IPS-20b (cell line): ENCODE data around the gene M1AP.

Experiments
- H3K27ac ChIP-seq: one replicate; pipeline ENCODE4 v1.5.1; 2013; ENCODE audit warnings: low read length
- H3K27me3 ChIP-seq: 2 replicates; pipeline ENCODE4 v1.6.1; 2013; ENCODE audit warnings: mild to moderate bottlenecking, low read length, inconsistent platforms; ENCODE audit not compliant: insufficient read depth
- H3K36me3 ChIP-seq: 2 replicates; pipeline ENCODE4 v1.6.1; 2013; ENCODE audit warnings: low read depth, mild to moderate bottlenecking, inconsistent platforms, low read length, moderate library complexity; ENCODE audit not compliant: insufficient read depth
- H3K4me1 ChIP-seq: 2 replicates; pipeline ENCODE4 v1.6.1; 2013; ENCODE audit warnings: mild to moderate bottlenecking, control low read depth, inconsistent platforms, low read length, moderate library complexity; ENCODE audit not compliant: insufficient read depth
- H3K4me3 ChIP-seq: 2 replicates; pipeline ENCODE4 v1.5.1; 2013; ENCODE audit warnings: mild to moderate bottlenecking, low read length, inconsistent platforms
- H3K9ac ChIP-seq: 2 replicates; pipeline ENCODE4 v1.6.1; 2013; ENCODE audit warnings: low read depth, mild to moderate bottlenecking, inconsistent platforms, low read length, moderate library complexity
- H3K9me3 ChIP-seq: 2 replicates; pipeline ENCODE4 v1.6.1; 2013; ENCODE audit warnings: mild to moderate bottlenecking, low read depth, low read length, inconsistent platforms; ENCODE audit not compliant: insufficient read depth

The M1AP gene, protein sequence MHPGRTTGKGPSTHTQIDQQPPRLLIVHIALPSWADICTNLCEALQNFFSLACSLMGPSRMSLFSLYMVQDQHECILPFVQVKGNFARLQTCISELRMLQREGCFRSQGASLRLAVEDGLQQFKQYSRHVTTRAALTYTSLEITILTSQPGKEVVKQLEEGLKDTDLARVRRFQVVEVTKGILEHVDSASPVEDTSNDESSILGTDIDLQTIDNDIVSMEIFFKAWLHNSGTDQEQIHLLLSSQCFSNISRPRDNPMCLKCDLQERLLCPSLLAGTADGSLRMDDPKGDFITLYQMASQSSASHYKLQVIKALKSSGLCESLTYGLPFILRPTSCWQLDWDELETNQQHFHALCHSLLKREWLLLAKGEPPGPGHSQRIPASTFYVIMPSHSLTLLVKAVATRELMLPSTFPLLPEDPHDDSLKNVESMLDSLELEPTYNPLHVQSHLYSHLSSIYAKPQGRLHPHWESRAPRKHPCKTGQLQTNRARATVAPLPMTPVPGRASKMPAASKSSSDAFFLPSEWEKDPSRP

DNA sequence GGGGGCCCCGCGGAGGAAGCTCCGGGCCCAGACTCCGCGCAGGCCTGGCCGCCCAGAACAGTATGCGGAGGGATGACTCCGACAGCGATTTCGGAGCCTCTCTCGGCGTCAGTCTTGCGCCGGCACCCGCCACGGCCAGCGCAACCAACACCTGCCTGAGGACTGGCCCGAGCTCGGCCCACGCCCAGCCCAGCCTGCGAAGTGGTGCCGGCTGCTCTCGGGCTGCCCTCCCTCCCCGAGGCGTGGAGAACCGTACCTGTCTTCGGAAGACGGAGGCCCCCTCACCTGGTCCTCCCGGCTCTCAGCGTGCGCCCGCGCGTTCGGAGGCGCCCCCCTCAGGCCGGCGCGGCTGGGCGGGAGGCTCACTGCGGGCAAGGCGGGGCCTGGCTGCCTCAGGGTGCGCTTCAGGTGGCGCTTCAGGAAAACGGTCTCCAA, at the start of gene M1AP:
M1AP (minus strand) TSS at position 322 of the 435 bp plus-strand sequence. CDS start 8,055 bp downstream, outside the sequence.
- Histone ChIP-seq H3K36me3 (no peaks in the 10 kb centered on the region), H3K4me1 (peaks cover 6% of the 10 kb centered on the region; the same call in 1 of the 2 replicates), H3K9me3 (no peaks in the 10 kb centered on the region), H3K27me3 (peaks cover 24% of the 10 kb centered on the region), H3K27ac (no peak within 1 kb of the TSS), H3K9ac (peak within 1 kb of the TSS; percentile 47; the same call in 1 of the 2 replicates), H3K4me3 (peak within 1 kb of the TSS; percentile 56; the same call in 1 of the 2 replicates)

- H3K4me3 ChIP-seq = no peak overlapping the region
- no peak overlapping the region for H3K9ac ChIP-seq
- H3K27ac ChIP-seq = no peak overlapping the region
- H3K4me1 ChIP-seq = no peaks in the 10 kb centered on the region
- no peaks in the 10 kb centered on the region for H3K27me3 ChIP-seq
- H3K36me3 ChIP-seq = no peaks in the 10 kb centered on the region
- no peaks in the 10 kb centered on the region for H3K9me3 ChIP-seq
These were observed 48.7 kb upstream of the M1AP start for GRCh38 chr2:74696829-74697228.

DNA sequence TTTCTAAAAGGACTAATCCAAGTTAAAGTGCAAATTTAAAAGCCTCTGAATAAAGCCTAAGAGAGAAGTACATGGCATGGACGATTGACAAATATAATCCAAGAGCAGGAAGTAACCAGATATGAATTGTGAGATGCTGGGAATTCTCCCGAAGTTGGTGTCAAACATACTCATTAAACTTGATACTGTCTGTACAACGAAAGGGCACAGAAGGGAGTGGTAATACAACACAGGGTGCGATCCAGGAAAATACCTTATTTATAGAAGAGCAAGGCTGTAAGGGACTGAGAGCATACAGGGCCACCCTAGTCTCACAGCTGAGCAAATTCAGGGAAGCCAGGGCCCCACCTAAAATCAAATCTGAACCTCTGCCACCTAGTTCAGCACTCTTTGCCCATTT, 47.5 kb upstream of the M1AP start:
- no peak overlapping the region for H3K4me3 ChIP-seq
- H3K9ac ChIP-seq = no peak overlapping the region
- no peaks in the 10 kb centered on the region for H3K4me1 ChIP-seq
- H3K27ac ChIP-seq = no peak overlapping the region
- no peaks in the 10 kb centered on the region for H3K27me3 ChIP-seq
- H3K36me3 ChIP-seq = no peaks in the 10 kb centered on the region
- no peaks in the 10 kb centered on the region for H3K9me3 ChIP-seq

DNA sequence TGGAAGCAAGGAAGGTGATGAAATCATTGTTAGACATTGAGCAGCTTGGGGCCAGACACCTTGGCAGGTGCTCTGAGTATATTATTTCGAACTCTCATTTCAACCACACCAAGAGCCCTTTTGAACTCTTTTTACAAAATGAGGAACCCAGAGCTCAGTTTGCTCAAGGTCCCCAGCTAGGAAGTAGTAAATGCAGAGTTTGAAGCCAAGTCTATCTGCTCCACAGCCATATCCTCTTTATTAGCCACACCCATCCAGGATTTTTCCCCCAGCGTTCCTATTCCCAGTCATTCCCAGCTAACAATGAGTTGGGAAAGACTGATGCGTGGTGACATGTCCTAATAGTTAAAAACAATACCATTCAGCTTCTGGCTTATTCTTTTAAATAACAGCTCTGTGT, 46.2 kb upstream of the M1AP start:
- Histone ChIP-seq H3K4me3 (no peak overlapping the region), H3K9ac (no peak overlapping the region), H3K4me1 (no peaks in the 10 kb centered on the region), H3K27me3 (no peaks in the 10 kb centered on the region), H3K36me3 (no peaks in the 10 kb centered on the region), H3K27ac (no peak overlapping the region), H3K9me3 (no peaks in the 10 kb centered on the region)

GRCh38 chr2:74693668-74694067, 45.5 kb upstream of the M1AP start:
- H3K9me3 ChIP-seq = no peaks in the 10 kb centered on the region
- H3K4me1 ChIP-seq = no peaks in the 10 kb centered on the region
- H3K9ac ChIP-seq = no peak overlapping the region
- no peaks in the 10 kb centered on the region for H3K27me3 ChIP-seq
- H3K27ac ChIP-seq = no peak overlapping the region
- H3K4me3 ChIP-seq = no peak overlapping the region
- H3K36me3 ChIP-seq = no peaks in the 10 kb centered on the region

- H3K4me3 ChIP-seq = no peak overlapping the region
- H3K9me3 ChIP-seq = no peaks in the 10 kb centered on the region
- H3K27me3 ChIP-seq = no peaks in the 10 kb centered on the region
- no peaks in the 10 kb centered on the region for H3K4me1 ChIP-seq
- H3K36me3 ChIP-seq = no peaks in the 10 kb centered on the region
- H3K9ac ChIP-seq = no peak overlapping the region
- H3K27ac ChIP-seq = no peak overlapping the region
These were observed 45.1 kb upstream of the M1AP start for GRCh38 chr2:74693213-74693612.

DNA sequence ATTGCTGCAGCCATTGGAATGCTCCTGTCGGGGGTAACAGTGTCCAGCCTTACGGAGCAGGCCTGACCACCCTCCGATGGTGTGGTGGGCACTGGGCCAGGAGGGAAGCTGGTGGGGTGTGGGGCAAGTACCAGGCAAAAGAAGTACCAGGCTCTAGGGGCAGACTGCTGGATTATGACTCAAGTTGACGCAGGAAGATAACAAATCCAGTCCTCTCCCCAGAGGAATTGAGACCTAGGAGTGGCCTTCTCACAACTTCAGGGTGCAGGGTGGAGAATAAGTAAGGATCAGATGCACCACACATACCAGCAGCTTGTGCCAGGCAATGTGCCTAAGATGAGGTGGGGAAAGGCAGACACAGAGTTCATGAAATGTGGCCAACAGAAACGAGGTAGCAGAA, 43.8 kb upstream of the M1AP start:
- H3K9me3 ChIP-seq = no peaks in the 10 kb centered on the region

GRCh38 chr2:74690571-74690970, 42.4 kb upstream of the M1AP start:
- H3K4me3 ChIP-seq = no peak overlapping the region
- no peaks in the 10 kb centered on the region for H3K4me1 ChIP-seq
- no peaks in the 10 kb centered on the region for H3K36me3 ChIP-seq
- H3K9me3 ChIP-seq = no peaks in the 10 kb centered on the region
- H3K27me3 ChIP-seq = no peaks in the 10 kb centered on the region
- no peak overlapping the region for H3K9ac ChIP-seq
- H3K27ac ChIP-seq = no peak overlapping the region

More for the DNA sequence above, 43.8 kb upstream of the M1AP start:
- Histone ChIP-seq H3K4me1 (no peaks in the 10 kb centered on the region), H3K27me3 (no peaks in the 10 kb centered on the region), H3K4me3 (no peak overlapping the region), H3K36me3 (no peaks in the 10 kb centered on the region), H3K9ac (no peak overlapping the region), H3K27ac (no peak overlapping the region)

DNA sequence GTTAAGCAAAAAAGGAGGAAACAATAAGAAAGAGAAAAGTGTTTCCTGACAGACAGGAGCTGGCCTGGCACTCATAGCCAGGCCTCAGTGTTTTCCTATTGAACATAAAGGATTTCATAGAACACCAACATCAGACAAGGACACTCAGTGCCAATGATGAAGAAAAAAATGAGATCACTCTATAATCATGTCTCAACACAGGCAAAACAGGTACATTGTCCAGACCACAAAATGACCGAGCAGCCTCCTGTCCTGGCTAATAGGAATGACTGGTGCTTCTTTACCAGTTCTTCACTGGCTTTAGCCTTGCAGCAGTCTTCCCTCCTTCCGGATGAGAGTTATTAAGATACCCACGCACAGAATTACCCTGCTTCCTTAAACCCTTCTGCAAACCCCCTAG, 41.5 kb upstream of the M1AP start:
- Histone ChIP-seq H3K9me3 (no peaks in the 10 kb centered on the region), H3K4me1 (no peaks in the 10 kb centered on the region), H3K27ac (no peak overlapping the region), H3K36me3 (no peaks in the 10 kb centered on the region), H3K4me3 (no peak overlapping the region), H3K27me3 (no peaks in the 10 kb centered on the region), H3K9ac (no peak overlapping the region)

DNA sequence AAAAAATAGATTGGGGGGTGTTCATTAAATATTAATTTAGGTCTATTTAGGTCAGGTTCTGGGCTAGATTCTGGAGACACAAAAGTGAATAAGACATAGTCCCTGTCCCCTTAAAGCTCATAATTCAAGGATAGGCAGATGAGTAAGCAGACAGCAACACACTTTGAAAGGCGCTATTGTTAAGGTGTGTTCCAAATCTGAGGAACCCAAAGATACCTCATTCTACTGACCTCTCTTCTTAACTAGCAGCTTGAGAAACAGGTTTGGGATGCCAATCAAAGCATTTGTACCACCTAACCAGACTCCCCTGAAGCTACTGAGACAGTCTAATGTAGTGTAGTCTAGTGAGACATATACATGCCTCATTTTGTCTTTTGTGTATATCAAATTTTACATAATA, 40.8 kb upstream of the M1AP start:
- no peak overlapping the region for H3K9ac ChIP-seq
- H3K27me3 ChIP-seq = no peaks in the 10 kb centered on the region
- H3K4me1 ChIP-seq = no peaks in the 10 kb centered on the region
- H3K36me3 ChIP-seq = no peaks in the 10 kb centered on the region
- no peak overlapping the region for H3K4me3 ChIP-seq
- H3K27ac ChIP-seq = no peak overlapping the region
- no peaks in the 10 kb centered on the region for H3K9me3 ChIP-seq

DNA sequence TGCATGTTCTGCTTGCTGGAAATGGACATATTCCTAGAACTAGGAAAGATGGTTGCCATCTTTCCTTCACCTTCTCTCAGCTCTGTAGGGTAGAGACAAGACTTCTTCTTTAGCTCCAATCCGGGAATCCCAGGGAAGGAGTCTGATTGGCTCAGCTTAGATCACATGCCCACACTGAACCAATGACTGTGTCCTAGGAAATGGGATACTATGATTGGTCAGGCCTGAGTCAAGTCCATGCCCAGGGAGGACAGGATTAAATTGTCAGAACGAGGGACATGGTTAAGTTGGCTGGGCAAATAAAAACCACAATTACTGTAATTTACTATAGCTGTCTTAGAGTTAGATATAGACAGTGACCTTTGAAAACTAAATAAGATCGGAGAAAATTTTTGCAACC, 37.3 kb upstream of the M1AP start:
- H3K27ac ChIP-seq = no peak overlapping the region
- H3K27me3 ChIP-seq = no peaks in the 10 kb centered on the region
- no peak overlapping the region for H3K9ac ChIP-seq
- H3K4me3 ChIP-seq = no peak overlapping the region
- no peaks in the 10 kb centered on the region for H3K9me3 ChIP-seq
- H3K36me3 ChIP-seq = no peaks in the 10 kb centered on the region
- no peaks in the 10 kb centered on the region for H3K4me1 ChIP-seq

- no peaks in the 10 kb centered on the region for H3K27me3 ChIP-seq
- no peaks in the 10 kb centered on the region for H3K9me3 ChIP-seq
- no peak overlapping the region for H3K9ac ChIP-seq
- no peaks in the 10 kb centered on the region for H3K36me3 ChIP-seq
- no peak overlapping the region for H3K4me3 ChIP-seq
- H3K27ac ChIP-seq = no peak overlapping the region
- H3K4me1 ChIP-seq = no peaks in the 10 kb centered on the region
These were observed 34.4 kb upstream of the M1AP start for GRCh38 chr2:74682501-74682900.
